ENCODE results near the gene DNASE2. TPM values are rescaled to one million over a fixed set of nuclear protein-coding genes. Genes with fewer than 3 reads are reported as not detected.
"Not testable (repeated sequence)": the region's sequence is repeated elsewhere in the genome, so short reads cannot be mapped to it uniquely, and the experiment has no call there.

The DNASE2 gene
- total and polyA plus RNA-seq, 9 donors = 5.7 to 12.3 (median 10.0) TPM

GRCh38 chr19:12913011-12913561 is 31.8 kb upstream of the DNASE2 start:
- H3K27me3 ChIP-seq (ENCODE audit: control insufficient read depth, insufficient read depth, low read length) = no peaks in the 10 kb centered on the region
- no peaks in the 10 kb centered on the region for H3K36me3 ChIP-seq (ENCODE audit: control insufficient read depth, insufficient read depth, low read length)
- peak overlapping the region; percentile 11 for H3K4me3 ChIP-seq (ENCODE audit: low read length)
- H3K9me3 ChIP-seq (replicated peaks; ENCODE audit: control insufficient read depth, low read depth, low read length) = no peaks in the 10 kb centered on the region
- DNase-seq = peak; percentile 90
- peaks cover 31% of the 10 kb centered on the region for H3K4me1 ChIP-seq (ENCODE audit: control insufficient read depth, insufficient read depth, low read length)
- whole genome bisulfite sequencing (ENCODE audit: insufficient coverage) = 7% methylated on average over 14 of the region's 22 CpGs
- H3K27ac ChIP-seq (ENCODE audit: low read length) = peak overlapping the region; percentile 93

GRCh38 chr19:12912571-12912970 is 31.3 kb upstream of the DNASE2 start:
- Histone ChIP-seq H3K27me3 (ENCODE audit: control insufficient read depth, insufficient read depth, low read length) (no peaks in the 10 kb centered on the region), H3K4me3 (ENCODE audit: low read length) (no peak overlapping the region), H3K27ac (ENCODE audit: low read length) (peak overlapping the region; percentile 93), H3K36me3 (ENCODE audit: control insufficient read depth, insufficient read depth, low read length) (no peaks in the 10 kb centered on the region), H3K9me3 (replicated peaks; ENCODE audit: control insufficient read depth, low read depth, low read length) (no peaks in the 10 kb centered on the region), H3K4me1 (ENCODE audit: control insufficient read depth, insufficient read depth, low read length) (peaks cover 31% of the 10 kb centered on the region)
- peak; percentile 69 for DNase-seq
- 32% methylated on average over 3 of the region's 4 CpGs for WGBS (ENCODE audit: insufficient coverage)

GRCh38 chr19:12907166-12907565 is 25.9 kb upstream of the DNASE2 start:
- DNase-seq = no peak
- no peaks in the 10 kb centered on the region for H3K27me3 ChIP-seq (ENCODE audit: control insufficient read depth, insufficient read depth, low read length)
- H3K4me3 ChIP-seq (ENCODE audit: low read length) = no peak overlapping the region
- 65% methylated on average over 6 of the region's 9 CpGs for WGBS (ENCODE audit: insufficient coverage)
- H3K36me3 ChIP-seq (ENCODE audit: control insufficient read depth, insufficient read depth, low read length) = peaks cover 2% of the 10 kb centered on the region
- no peaks in the 10 kb centered on the region for H3K9me3 ChIP-seq (replicated peaks; ENCODE audit: control insufficient read depth, low read depth, low read length)
- peaks cover 9% of the 10 kb centered on the region for H3K4me1 ChIP-seq (ENCODE audit: control insufficient read depth, insufficient read depth, low read length)
- H3K27ac ChIP-seq (ENCODE audit: low read length) = no peak overlapping the region

GRCh38 chr19:12899891-12900518 is 18.8 kb upstream of the DNASE2 start:
- no peaks in the 10 kb centered on the region for H3K9me3 ChIP-seq (replicated peaks; ENCODE audit: control insufficient read depth, low read depth, low read length)
- no peak overlapping the region for H3K27ac ChIP-seq (ENCODE audit: low read length)
- no peak for DNase-seq
- no peaks in the 10 kb centered on the region for H3K27me3 ChIP-seq (ENCODE audit: control insufficient read depth, insufficient read depth, low read length)
- peaks cover 14% of the 10 kb centered on the region for H3K4me1 ChIP-seq (ENCODE audit: control insufficient read depth, insufficient read depth, low read length)
- WGBS (ENCODE audit: insufficient coverage) = 82% methylated on average over 9 of the region's 10 CpGs
- no peak overlapping the region for H3K4me3 ChIP-seq (ENCODE audit: low read length)
- peaks cover 30% of the 10 kb centered on the region for H3K36me3 ChIP-seq (ENCODE audit: control insufficient read depth, insufficient read depth, low read length)

GRCh38 chr19:12896460-12896859 is 15.2 kb upstream of the DNASE2 start:
- Histone ChIP-seq H3K27ac (ENCODE audit: low read length) (peak overlapping the region; percentile 64), H3K4me3 (ENCODE audit: low read length) (no peak overlapping the region), H3K27me3 (ENCODE audit: control insufficient read depth, insufficient read depth, low read length) (no peaks in the 10 kb centered on the region), H3K9me3 (replicated peaks; ENCODE audit: control insufficient read depth, low read depth, low read length) (no peaks in the 10 kb centered on the region), H3K36me3 (ENCODE audit: control insufficient read depth, insufficient read depth, low read length) (peaks cover 53% of the 10 kb centered on the region), H3K4me1 (ENCODE audit: control insufficient read depth, insufficient read depth, low read length) (peaks cover 21% of the 10 kb centered on the region)
- DNase-seq = no peak
- WGBS (ENCODE audit: insufficient coverage) = 93% methylated on average over 16 of the region's 17 CpGs

- DNase-seq = no peak
- peaks cover 47% of the 10 kb centered on the region for H3K36me3 ChIP-seq (ENCODE audit: control insufficient read depth, insufficient read depth, low read length)
- 95% methylated on average over 4 of the region's 5 CpGs for WGBS (ENCODE audit: insufficient coverage)
Observed at GRCh38 chr19:12893582-12893981, 12.3 kb upstream of the DNASE2 start.

GRCh38 chr19:12891553-12892021 is 10.3 kb upstream of the DNASE2 start:
- Histone ChIP-seq H3K27me3 (ENCODE audit: control insufficient read depth, insufficient read depth, low read length) (peaks cover 10% of the 10 kb centered on the region), H3K4me1 (ENCODE audit: control insufficient read depth, insufficient read depth, low read length) (peaks cover 18% of the 10 kb centered on the region), H3K36me3 (ENCODE audit: control insufficient read depth, insufficient read depth, low read length) (peaks cover 32% of the 10 kb centered on the region), H3K4me3 (ENCODE audit: low read length) (peak overlapping the region; percentile 89), H3K27ac (ENCODE audit: low read length) (peak overlapping the region; percentile 78), H3K9me3 (replicated peaks; ENCODE audit: control insufficient read depth, low read depth, low read length) (no peaks in the 10 kb centered on the region)
- whole genome bisulfite sequencing (ENCODE audit: insufficient coverage) = 6% methylated on average over 17 of the region's 26 CpGs
- no peak for DNase-seq

More at GRCh38 chr19:12893582-12893981, 12.3 kb upstream of the DNASE2 start:
- Histone ChIP-seq H3K4me3 (ENCODE audit: low read length) (no peak overlapping the region), H3K4me1 (ENCODE audit: control insufficient read depth, insufficient read depth, low read length) (peaks cover 27% of the 10 kb centered on the region), H3K27me3 (ENCODE audit: control insufficient read depth, insufficient read depth, low read length) (no peaks in the 10 kb centered on the region), H3K9me3 (replicated peaks; ENCODE audit: control insufficient read depth, low read depth, low read length) (no peaks in the 10 kb centered on the region), H3K27ac (ENCODE audit: low read length) (no peak overlapping the region)

GRCh38 chr19:12890787-12891552 is 9.7 kb upstream of the DNASE2 start, which contains the start of gene GCDH:
Gene GCDH, plus strand, starts transcription at chr19:12891160. Its CDS starts 145 bp downstream, at chr19:12891305.
- Histone ChIP-seq H3K27me3 (ENCODE audit: control insufficient read depth, insufficient read depth, low read length) (peaks cover 16% of the 10 kb centered on the region), H3K4me1 (ENCODE audit: control insufficient read depth, insufficient read depth, low read length) (peaks cover 14% of the 10 kb centered on the region), H3K36me3 (ENCODE audit: control insufficient read depth, insufficient read depth, low read length) (peaks cover 26% of the 10 kb centered on the region), H3K4me3 (ENCODE audit: low read length) (peak within 1 kb of the TSS; percentile 89), H3K9me3 (replicated peaks; ENCODE audit: control insufficient read depth, low read depth, low read length) (no peaks in the 10 kb centered on the region), H3K27ac (ENCODE audit: low read length) (peak within 1 kb of the TSS; percentile 78)
- DNase-seq = peak; percentile 100
- under 1% methylated on average over 41 of the region's 49 CpGs for WGBS (ENCODE audit: insufficient coverage)

GRCh38 chr19:12890299-12890786 is 9.1 kb upstream of the DNASE2 start:
- Histone ChIP-seq H3K4me3 (ENCODE audit: low read length) (peak overlapping the region; percentile 22), H3K36me3 (ENCODE audit: control insufficient read depth, insufficient read depth, low read length) (peaks cover 23% of the 10 kb centered on the region), H3K4me1 (ENCODE audit: control insufficient read depth, insufficient read depth, low read length) (peaks cover 18% of the 10 kb centered on the region), H3K27ac (ENCODE audit: low read length) (peak overlapping the region; percentile 65), H3K27me3 (ENCODE audit: control insufficient read depth, insufficient read depth, low read length) (peaks cover 22% of the 10 kb centered on the region)
- DNase-seq; H3K9me3 ChIP-seq (replicated peaks; ENCODE audit: control insufficient read depth, low read depth, low read length): not testable (repeated sequence)
- WGBS (ENCODE audit: insufficient coverage) = 25% methylated on average over 4 of the region's 10 CpGs

Data from muscle of leg (tissue), 11 donors.